HG03159 (cell line): ENCODE results near the gene MZF1.

Experiments
- ATAC-seq: cut with Tn5 transposase; IDR thresholded peaks from one replicate; pipeline ENCODE4 v1.9.1; 2021; ENCODE audit warnings: mild to moderate bottlenecking, moderate library complexity; ENCODE audit not compliant: unreplicated experiment

Gene MZF1

GRCh38 chr19:58556622-58557220 lies 16.4 kb downstream of the MZF1 start:
- ATAC-seq, result no peak

- ATAC-seq, result no peak
Measured at GRCh38 chr19:58555920-58556621, 17.1 kb downstream of the MZF1 start.

GRCh38 chr19:58555369-58555885 lies 17.7 kb downstream of the MZF1 start:
- no peak for ATAC-seq

GRCh38 chr19:58554494-58555368 lies 18.4 kb downstream of the MZF1 start, which contains the start of gene CHMP2A:
TSS of gene CHMP2A (minus strand) at chr19:58555105. CDS start at chr19:58554212, 893 bp downstream.
- ATAC-seq, result peak; percentile 35

GRCh38 chr19:58553799-58554493 lies 19.2 kb downstream of the MZF1 start:
- ATAC-seq, result no peak

GRCh38 chr19:58552655-58553054 lies 20.5 kb downstream of the MZF1 start:
- ATAC-seq, result no peak

- ATAC-seq, result no peak
Measured at GRCh38 chr19:58551577-58552471, 21.3 kb downstream of the MZF1 start.

- no peak for ATAC-seq
Measured at GRCh38 chr19:58551123-58551497, 22.0 kb downstream of the MZF1 start.

- no peak for ATAC-seq
Measured at GRCh38 chr19:58550362-58551122, 22.6 kb downstream of the MZF1 start.

- no peak for ATAC-seq
Measured at GRCh38 chr19:58549664-58550361, 23.3 kb downstream of the MZF1 start.

- ATAC-seq, result no peak
Measured at GRCh38 chr19:58548859-58549663, 24.1 kb downstream of the MZF1 start.

- ATAC-seq, result no peak
Measured at GRCh38 chr19:58547323-58548312, 25.5 kb downstream of the MZF1 start.

GRCh38 chr19:58546019-58546530 lies 27.1 kb downstream of the MZF1 start:
- ATAC-seq, result no peak

- ATAC-seq, result no peak
Measured at GRCh38 chr19:58545286-58546018, 27.7 kb downstream of the MZF1 start.

- peak; percentile 50 for ATAC-seq
Measured at GRCh38 chr19:58544591-58545285, 28.4 kb downstream of the MZF1 start.
